ENCODE data around the gene DGKB.
A peak's percentile ranks its signal among the peaks of the same experiment; 100 is the strongest.

Gene DGKB

GRCh38 chr7:14414274-14414986, 488.1 kb downstream of the DGKB start:
- TF ChIP-seq CTCF (IDR thresholded peaks at IDR 0.05; ENCODE audit: low read depth, low read length, missing control alignments) = no peak
- no peak for DNase-seq (ENCODE audit: low read depth)
- in situ Hi-C loops (cut with HindIII; ENCODE audit: low sequenced_read_pairs) = no loop called here
- no peak overlapping the region for H3K4me3 ChIP-seq (ENCODE audit: low read depth, low read length)

GRCh38 chr7:14407246-14408015, 495.1 kb downstream of the DGKB start:
- no peak overlapping the region for H3K4me3 ChIP-seq (ENCODE audit: low read depth, low read length)
- no peak for DNase-seq (ENCODE audit: low read depth)
- no peak for TF ChIP-seq CTCF (IDR thresholded peaks at IDR 0.05; ENCODE audit: low read depth, low read length, missing control alignments)
- in situ Hi-C loops (cut with HindIII; ENCODE audit: low sequenced_read_pairs) = no loop called here

GRCh38 chr7:14403587-14403986, 499.0 kb downstream of the DGKB start:
- no peak overlapping the region for H3K4me3 ChIP-seq (ENCODE audit: low read depth, low read length)
- in situ Hi-C loops (cut with HindIII; ENCODE audit: low sequenced_read_pairs) = no loop called here
- no peak for TF ChIP-seq CTCF (IDR thresholded peaks at IDR 0.05; ENCODE audit: low read depth, low read length, missing control alignments)
- DNase-seq (ENCODE audit: low read depth) = peak; percentile 32

GRCh38 chr7:14400271-14400670, 502.3 kb downstream of the DGKB start:
- DNase-seq (ENCODE audit: low read depth) = no peak
- no peak overlapping the region for H3K4me3 ChIP-seq (ENCODE audit: low read depth, low read length)
- in situ Hi-C loops (cut with HindIII; ENCODE audit: low sequenced_read_pairs) = no loop called here
- TF ChIP-seq CTCF (IDR thresholded peaks at IDR 0.05; ENCODE audit: low read depth, low read length, missing control alignments) = no peak

GRCh38 chr7:14398526-14398925, 504.0 kb downstream of the DGKB start:
- no peak for DNase-seq (ENCODE audit: low read depth)
- no peak overlapping the region for H3K4me3 ChIP-seq (ENCODE audit: low read depth, low read length)
- TF ChIP-seq CTCF (IDR thresholded peaks at IDR 0.05; ENCODE audit: low read depth, low read length, missing control alignments) = no peak
- in situ Hi-C loops (cut with HindIII; ENCODE audit: low sequenced_read_pairs) = no loop called here

GRCh38 chr7:14395860-14396259, 506.7 kb downstream of the DGKB start:
- no peak for DNase-seq (ENCODE audit: low read depth)
- no peak overlapping the region for H3K4me3 ChIP-seq (ENCODE audit: low read depth, low read length)
- no peak for TF ChIP-seq CTCF (IDR thresholded peaks at IDR 0.05; ENCODE audit: low read depth, low read length, missing control alignments)
- in situ Hi-C loops (cut with HindIII; ENCODE audit: low sequenced_read_pairs) = no loop called here
